Measurements from ENCODE around the gene APOBEC3C.

- TF ChIP-seq, protein P1, sequence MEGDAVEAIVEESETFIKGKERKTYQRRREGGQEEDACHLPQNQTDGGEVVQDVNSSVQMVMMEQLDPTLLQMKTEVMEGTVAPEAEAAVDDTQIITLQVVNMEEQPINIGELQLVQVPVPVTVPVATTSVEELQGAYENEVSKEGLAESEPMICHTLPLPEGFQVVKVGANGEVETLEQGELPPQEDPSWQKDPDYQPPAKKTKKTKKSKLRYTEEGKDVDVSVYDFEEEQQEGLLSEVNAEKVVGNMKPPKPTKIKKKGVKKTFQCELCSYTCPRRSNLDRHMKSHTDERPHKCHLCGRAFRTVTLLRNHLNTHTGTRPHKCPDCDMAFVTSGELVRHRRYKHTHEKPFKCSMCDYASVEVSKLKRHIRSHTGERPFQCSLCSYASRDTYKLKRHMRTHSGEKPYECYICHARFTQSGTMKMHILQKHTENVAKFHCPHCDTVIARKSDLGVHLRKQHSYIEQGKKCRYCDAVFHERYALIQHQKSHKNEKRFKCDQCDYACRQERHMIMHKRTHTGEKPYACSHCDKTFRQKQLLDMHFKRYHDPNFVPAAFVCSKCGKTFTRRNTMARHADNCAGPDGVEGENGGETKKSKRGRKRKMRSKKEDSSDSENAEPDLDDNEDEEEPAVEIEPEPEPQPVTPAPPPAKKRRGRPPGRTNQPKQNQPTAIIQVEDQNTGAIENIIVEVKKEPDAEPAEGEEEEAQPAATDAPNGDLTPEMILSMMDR (IDR thresholded peaks at IDR 0.05) = no peak
- TF ChIP-seq POLR2A (IDR thresholded peaks at IDR 0.05) = no peak
Measured at GRCh38 chr22:39007177-39007576, 6.9 kb upstream of the APOBEC3C start.

Measured in testis (tissue), 2 donors.